Head of caudate nucleus (tissue), 42 donors: ENCODE measurements around the gene BSCL2.

Source experiments
- DNase-seq, 42 donors: peaks; one replicate each; pipeline versions ENCODE4 v3.0.0 to v3.0.0-alpha.2; 2020 to 2021; ENCODE audit warnings: mixed read lengths in 7 of 42
- intact Hi-C: fragments of 100-400 bp; cut with DNase I; formaldehyde crosslinking; loops from one replicate; pipeline ENCODE4 v1.15.0; 2022

Gene BSCL2

DNA sequence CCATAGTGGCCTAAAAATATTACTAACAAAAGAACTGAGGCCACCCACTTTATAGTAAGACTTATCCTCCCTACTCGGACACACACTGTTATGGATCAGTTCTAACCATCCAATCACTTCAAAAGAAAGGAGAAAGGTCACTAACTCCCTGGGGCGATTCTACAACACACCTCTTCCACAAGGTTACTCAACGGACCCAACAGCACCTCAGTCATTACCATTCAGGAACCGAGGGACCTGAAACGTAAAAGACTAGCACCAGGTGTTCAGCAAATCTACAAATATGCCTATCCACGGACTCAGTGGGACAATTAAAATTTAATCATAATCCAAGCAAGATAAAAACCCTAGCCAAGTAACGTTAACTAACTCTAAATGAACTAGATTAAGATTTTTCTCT is 18.4 kb upstream of the BSCL2 start:
- intact Hi-C loops, result loop anchor here (2.0 to 10.0 kb wide), 3 partner anchors 17 to 109 kb away; partner anchors contain the start of genes STX5, TAF6L, TEX54 and WDR74
- DNase-seq, result no peak

DNA sequence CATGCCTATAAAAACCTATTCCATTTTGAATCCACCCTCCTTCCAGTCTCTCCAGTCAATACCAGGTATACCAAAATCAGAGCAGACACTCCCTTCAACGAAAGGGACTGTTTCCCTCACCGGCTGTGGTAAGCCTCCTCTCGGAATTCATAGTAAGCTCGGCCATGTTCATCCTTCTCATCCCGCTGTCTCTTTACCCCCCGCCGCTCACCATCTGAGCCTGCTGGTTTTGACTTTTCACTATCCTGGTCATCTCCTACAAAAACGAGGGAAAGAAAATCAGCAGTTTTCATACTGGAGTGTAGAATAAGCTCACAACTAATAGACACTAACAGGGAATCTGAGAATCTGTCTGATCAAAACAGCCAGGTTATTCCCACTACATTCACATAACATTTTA is 16.9 kb upstream of the BSCL2 start:
- no peak for DNase-seq
- intact Hi-C loops, result loop anchor here (10.0 kb wide), 1 partner anchor 111 kb away; the partner anchor contains the start of genes STX5, TEX54 and WDR74

DNA sequence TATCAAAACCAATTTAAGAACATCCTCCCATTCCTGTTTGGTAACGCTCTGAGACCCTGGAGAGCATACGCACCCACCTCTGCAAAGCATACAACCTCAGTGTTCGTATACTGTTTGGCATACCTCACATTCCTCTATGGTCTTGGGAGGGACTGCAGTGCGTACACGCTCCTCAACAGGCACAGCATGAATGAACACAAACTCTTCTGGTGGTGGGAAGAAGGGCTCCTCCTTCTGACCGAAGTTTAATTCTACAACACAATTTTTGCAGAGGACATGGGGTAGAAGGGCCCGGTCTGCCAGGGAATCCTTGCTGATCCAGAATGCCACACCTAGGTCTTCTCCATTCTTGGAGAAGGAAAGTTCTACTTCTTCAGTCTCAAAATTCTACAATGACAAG is 14.8 kb upstream of the BSCL2 start:
- intact Hi-C loops, result loop anchor here (10.0 kb wide), 1 partner anchor 113 kb away; the partner anchor contains the start of genes STX5, TEX54 and WDR74
- no peak for DNase-seq

DNA sequence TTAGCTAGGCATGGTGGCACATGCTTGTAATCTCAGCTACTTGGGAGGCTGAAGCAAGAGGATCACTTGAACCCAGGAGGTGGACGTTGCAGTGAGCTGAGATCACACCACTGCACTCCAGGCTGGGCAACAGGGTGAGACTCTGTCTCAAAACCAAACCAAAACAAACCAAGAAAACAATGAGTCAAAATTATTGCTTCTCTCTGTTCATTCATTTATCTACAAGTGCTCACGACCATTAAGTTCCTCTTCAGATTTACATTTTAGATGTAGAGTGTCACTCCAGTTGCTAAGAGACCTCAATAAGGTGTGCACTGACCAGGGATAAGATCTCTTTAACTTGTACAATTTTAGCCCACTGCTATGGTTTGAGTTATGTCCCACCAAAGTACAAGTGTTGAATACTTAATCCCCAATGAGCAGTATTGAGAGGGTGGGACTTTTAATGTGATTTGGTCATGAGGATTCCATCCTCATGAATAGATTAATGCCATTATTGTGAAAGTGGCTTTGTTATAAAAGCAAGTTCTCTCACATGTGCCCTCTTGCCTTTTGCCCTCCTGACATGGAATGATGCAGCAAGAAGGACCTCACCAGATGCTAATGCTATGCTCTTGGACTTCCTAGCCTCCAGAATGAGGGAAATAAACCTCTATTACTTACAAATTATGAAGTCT is 12.2 kb upstream of the BSCL2 start:
- no peak for DNase-seq
- intact Hi-C loops, result no loop called here

DNA sequence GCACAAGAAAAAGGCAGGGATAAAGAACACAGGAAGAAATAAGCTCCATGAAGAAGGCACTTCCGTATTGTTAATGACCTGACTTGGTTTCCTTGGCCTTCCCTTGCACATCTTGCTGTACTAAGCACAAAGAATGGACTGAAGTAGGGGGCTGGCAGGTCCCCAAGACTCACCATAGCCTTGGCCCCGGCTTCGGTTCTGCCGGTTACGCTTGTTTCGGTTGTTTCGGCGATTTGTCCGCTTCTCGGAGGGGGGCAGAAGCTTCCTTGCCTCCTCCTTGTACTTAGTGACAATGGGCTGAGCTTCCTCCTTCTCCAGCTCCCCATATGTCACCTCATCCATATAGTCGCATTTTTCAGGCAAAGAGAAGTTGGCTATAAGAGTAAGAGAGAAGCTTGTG is 9.6 kb upstream of the BSCL2 start:
- intact Hi-C loops, result no loop called here
- DNase-seq, result peak in 2 of 42 donors; percentile 7 to 39

DNA sequence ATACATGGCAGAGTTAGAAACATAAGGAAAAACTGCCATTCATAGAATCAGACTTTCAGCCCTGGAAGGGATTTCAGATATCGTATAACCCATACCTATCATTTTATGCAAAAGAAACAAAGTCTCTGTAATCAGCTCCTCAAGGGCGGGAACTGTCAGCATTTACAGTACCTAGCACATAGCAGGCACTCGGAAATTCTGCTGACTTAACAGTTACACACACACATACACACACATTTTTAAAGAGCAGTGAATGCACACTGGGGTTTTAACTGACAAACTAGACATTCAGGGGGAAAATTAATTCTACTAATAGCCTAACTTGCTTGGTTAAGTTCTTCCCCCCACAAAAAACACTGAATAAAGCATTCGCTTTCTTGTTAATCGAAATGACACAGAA is 9.0 kb upstream of the BSCL2 start:
- no peak for DNase-seq
- intact Hi-C loops, result no loop called here

DNA sequence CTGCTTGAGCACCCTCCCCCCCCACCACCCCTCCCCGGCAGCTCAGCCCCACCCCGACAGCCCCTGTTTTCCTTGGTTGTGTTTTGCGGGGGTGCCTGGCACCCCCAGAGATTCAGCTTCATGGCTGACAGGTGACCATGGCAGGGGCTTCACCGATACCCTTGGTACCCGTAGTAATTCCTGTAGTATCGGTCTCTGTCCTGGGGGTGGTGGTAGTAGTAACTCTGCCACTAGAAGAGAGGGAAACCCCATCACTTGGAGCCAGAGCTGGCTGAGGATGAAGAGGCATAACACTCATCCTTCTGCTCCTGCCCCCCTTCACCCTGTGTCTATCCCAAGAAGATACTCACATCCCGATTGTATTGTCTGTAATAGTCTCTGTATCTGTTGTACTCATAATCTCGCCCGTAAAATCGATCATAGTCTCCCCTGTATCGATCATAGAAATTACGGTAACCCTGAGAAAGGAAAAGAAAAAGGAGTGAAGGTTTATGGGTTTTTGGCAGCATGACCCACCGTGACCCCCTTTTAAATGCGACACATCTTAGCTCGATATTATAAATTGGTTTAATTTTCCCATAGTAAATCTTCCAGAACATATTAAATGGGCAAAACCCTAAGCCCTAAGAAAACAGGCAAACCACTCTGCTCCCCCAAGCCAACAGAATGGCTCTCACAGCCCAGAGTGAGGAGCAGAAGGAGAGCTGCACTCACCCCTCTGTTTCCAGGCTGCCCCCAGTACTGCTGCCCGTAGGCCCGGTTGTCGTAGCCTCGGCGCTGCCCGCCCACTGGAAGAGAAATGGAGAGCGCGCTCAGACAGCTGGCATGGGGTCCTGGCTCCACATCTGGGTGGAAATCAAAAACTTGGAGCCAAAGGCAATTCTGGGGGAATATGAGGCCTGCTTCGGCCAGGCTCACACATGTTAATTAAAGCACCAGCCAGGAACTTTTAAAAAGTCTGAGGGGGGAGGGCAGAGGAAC is 8.2 kb upstream of the BSCL2 start:
- intact Hi-C loops, result no loop called here
- DNase-seq, result no peak

DNA sequence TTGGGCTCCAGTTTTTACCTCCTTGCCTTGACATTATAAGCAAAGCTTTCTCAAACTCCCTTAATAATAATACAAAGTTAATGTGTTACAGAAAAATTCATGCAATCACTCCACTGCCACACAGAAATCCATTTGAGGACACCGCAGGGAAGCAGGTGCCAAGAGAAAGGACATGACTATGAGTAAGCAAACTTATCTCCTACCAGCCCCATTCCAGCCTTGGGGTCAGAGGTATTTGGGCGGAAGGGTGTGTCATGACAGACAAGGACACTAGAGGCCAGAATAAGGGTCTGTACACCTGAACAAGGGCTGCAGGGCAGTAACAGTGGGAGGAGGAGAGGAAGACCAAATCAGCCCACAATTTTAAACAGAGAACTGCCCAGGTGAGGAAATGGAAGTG is 6.1 kb upstream of the BSCL2 start:
- intact Hi-C loops, result no loop called here
- no peak for DNase-seq

DNA sequence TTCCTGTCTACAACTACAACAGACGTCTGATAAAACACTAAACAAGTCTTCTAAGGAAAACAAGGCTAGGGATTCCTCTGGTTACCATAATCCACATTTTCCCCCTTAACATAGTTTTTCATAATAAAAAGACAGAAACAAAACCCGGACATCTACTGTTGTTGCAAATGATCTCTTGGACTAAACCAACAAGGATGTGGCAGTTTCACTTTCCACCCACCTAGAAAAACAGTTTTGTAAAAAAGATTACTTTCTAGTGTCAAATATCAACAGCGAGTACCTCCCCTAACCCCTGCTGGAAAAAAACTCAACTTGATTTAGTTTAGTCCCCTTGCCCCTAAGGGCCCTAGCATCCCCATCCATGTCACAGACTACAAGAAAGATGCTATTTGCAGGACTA is 5.6 kb upstream of the BSCL2 start:
- DNase-seq, result no peak
- intact Hi-C loops, result no loop called here

DNA sequence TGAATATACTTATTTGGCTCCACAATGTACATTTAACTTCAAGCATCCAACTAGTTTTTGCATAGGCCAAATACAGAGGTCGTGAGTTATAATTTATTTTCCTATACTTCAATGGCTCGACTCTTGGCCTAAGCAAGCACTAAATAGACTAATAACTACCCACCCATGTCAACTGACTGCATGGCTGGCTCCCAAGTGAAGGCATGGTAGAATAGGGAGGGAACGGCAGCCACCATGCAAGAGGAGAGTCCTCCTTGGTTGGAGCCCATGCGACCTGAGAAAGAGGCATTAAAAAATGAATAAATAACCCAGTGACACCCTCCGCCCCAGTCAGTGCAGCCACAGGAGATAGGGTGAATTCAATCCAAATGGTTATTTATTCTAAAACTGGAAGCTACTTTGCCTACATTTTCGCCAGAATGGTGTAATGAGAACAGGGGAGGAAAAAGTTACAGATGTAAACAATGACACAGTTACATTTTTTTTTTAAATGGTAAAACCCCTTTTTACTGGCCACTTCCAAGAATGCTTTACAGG is 5.1 kb upstream of the BSCL2 start:
- intact Hi-C loops, result no loop called here
- DNase-seq, result no peak

DNA sequence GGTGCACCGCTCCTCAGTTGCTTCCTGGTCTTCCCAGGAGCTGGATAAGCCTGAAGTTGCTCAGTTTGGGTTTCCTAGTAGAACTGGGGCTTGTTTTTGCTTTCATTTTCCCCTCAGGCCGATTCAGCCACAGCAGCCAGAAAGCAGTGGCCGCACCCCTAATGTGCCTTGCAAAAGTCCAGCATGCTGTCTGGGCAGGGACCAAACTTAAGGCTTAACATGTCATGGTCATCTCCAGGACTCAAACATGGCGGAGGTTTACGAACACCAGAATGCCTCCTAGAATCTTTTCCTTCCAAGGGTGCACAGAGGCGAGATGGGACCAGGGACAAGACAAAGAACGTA is 2.7 kb upstream of the BSCL2 start:
- DNase-seq, result no peak
- intact Hi-C loops, result no loop called here

DNA sequence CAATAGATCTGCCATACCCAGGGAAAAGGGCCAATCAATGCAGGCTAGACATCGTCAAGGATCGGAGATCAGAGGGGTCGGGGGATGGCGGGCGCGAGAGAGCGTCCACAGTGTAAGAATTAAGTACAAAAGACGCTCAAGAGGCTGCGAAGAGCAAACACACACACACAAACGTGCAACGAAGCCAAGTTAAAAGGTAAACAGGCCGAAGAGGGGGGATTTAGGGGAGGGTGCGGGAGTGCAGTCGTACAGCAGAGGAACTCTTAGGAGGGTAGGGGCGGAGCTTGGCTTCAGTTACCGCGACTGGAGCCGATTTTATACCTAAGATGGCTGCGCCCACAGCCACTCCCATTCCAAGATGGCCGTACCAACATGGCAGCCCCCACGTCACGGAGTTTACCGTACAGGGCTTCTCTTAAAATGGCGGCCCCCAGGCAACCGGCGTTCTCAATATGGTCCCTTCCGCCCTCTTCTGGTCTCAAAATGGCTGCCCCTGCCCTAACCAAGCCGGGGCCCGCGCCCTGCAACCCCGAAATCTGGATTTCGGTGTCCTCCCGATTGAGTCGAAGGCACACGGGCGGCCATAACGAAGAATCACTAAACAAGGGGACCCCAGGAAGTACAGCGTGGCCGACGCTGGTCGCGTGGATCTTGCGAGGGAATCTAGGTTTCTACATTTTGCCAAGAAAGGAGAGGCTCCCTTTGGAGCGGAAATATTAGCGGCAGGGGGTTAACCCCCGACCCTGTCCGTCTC is 2.2 kb upstream of the BSCL2 start:
- intact Hi-C loops, result loop anchor here (2.0 to 10.0 kb wide), 2 partner anchors 17 to 315 kb away; partner anchors contain the start of gene HNRNPUL2

DNA sequence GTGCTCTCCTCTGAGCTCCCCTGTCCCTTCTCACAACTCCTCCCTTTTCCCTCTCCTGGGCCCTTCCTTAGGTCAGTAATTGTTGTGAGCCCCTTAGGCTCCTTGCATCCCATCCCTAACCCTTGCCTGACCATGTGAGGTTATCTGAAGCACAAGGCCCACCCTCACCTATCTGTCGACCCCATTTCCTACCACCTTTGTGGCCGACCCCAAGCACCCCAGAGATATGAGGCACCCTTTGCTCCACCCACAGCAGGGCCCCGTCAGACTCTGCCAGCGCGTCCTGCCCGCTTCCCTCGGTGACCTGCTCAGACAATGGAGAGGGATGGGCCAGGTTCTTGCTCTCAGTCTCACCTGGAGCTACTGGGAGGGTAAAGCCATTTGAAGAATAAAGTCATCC is 1.6 kb upstream of the BSCL2 start:
- intact Hi-C loops, result loop anchor here (2.0 to 10.0 kb wide), 2 partner anchors 18 to 314 kb away; partner anchors contain the start of gene HNRNPUL2
- DNase-seq, result peak in 13 of 42 donors; percentile 16 to 52 (median 35)

More for the DNA sequence above, 2.2 kb upstream of the BSCL2 start:
- DNase-seq, result peak; percentile 94 to 99 (median 98)

DNA sequence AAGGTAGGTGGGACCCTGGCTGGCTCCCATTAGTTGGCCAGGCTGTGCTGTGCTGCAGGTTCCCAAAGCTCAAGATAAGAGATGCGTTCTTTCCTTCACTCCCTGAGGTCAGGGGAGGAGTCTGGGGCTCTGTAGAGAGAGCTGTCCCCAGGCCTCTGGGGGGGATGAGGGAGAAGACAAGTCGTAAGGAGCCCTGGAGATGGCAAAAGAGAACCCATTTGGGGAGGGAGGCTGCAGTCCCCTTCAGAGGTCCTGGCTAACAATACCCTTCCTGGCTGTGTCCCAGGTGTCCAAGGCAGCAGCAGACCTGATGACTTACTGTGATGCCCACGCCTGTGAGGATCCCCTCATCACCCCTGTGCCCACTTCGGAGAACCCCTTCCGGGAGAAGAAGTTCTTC is 1.2 kb upstream of the BSCL2 start:
- DNase-seq, result peak in 3 of 42 donors; percentile 5 to 38 (median 30)
- intact Hi-C loops, result loop anchor here (2.0 to 10.0 kb wide), 2 partner anchors 18 to 314 kb away; partner anchors contain the start of gene HNRNPUL2

DNA sequence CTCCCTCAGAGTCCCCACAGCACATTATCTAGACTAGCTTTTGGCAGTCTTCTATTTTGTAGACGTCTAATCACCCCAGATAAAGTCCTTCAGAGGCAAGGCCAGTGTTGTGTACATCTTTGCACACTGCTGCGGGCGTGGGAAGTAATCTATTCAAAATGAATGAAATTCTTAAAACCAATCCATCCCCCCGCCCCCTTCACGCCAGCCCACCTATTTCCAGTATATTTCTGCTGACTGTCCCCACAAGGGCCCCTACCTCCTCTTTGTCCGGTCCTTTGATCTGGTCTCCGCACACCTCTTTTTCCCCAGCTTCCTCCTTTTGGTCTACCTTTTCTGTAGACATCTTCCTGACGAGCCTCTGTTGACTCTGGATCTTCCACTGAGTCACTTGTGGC is 375 bp downstream of the BSCL2 start:
- intact Hi-C loops, result loop anchor here (10.0 kb wide), 1 partner anchor 312 kb away; no protein-coding TSS in a partner anchor
- DNase-seq, result peak in 1 of 42 donors; percentile 39

DNA sequence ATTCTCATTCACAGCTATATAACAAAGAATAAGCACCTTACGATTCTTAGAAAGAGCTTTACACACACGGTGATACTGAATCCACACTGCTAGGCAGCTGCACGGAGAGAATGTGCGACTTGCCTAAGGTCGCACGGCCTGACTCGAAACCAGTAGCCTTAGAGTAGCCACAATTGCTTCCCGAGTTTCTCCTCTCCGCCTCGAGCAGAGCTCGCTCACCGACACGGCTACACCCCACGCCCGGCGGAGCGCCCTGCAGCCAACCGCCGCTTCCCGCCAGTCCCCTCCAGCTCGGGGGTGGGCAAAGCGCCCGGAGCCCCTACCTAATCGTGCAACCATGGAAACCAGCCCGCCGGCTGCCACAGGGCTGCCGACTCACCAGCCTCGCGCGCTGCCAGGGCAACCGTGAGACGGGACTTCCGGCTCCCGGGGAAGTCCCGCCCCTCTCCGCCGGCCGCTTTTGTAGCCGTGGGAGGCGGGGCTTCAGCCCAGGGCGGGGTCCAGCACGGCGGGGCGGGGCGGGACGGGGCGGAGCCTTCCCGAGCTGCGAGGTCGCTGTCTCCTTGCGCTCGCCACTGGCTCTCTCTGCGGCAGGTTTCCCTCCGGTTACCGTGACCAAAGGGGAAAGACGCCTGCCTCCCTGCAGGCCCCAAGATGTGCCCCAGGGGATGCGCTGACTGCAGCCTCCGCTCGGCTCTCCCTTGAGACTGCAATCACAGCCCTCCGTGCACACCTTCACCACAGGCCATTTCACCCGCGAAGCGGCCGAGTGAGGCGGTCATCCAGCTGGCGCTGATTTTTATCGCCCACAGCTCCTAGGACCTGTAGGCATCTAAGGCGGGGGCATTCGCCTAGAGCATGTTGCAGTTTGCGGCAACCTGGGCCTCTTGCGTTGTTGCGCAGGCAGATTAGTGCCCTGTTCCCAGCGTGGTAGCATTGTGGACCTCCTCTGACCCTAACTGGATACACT is 1.1 kb downstream of the BSCL2 start:
- peak; percentile 91 to 99 (median 97) for DNase-seq
- intact Hi-C loops, result loop anchor here (10.0 kb wide), 1 partner anchor 311 kb away; no protein-coding TSS in a partner anchor

DNA sequence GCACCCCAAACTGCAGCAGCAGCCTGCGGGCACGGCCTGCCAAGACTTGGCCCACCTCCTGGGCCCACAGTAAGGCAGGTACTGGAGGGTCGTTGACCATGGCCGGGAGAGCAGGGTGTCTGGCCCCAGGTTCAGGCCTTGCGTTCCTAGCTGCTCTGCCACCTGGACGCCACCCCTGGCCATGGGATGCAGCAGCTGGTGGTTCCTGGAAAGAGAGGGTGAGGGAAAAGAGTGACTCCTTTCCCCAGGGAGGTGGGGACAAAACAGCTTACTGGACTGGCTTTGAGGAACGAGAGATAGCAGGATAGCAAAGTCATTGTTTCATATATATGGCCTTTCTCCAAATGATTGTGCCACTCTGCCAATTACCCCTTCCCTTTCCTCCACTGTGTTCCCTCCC is 1.8 kb downstream of the BSCL2 start:
- DNase-seq, result no peak
- intact Hi-C loops, result loop anchor here (10.0 kb wide), 1 partner anchor 311 kb away; no protein-coding TSS in a partner anchor
